H1 (cell line): Measurements from ENCODE around the gene ITGB8. TPM values are rescaled to one million over a fixed set of nuclear protein-coding genes. Genes with fewer than 3 reads are reported as not detected.

ENCODE experiments used
- CTCF ChIA-PET: fragments of 300-600 bp; sonication (Branson Sonifier 250); formaldehyde crosslinking; loops from one replicate; lab custom pipeline; 2021; ENCODE audit not compliant: partially characterized antibody; lab: Charles Lee
- POLR2A ChIA-PET: fragments of 300-600 bp; sonication (Branson Sonifier 250); formaldehyde crosslinking; loops from one replicate; lab custom pipeline; 2021; ENCODE audit warnings: inconsistent platforms; ENCODE audit not compliant: partially characterized antibody; lab: Charles Lee
- DNase-seq, 2 experiments: peaks; one replicate each; pipeline versions ENCODE4 v3.0.0 to v3.0.0-alpha.2; 2010 to 2022; ENCODE audit warnings: low spot score in 2 of 2, low read depth in 1 of 2, mixed read lengths in 1 of 2
- FAIRE-seq: peaks from 2 replicates; lab custom pipeline; 2011; peaks lifted over from hg19 to GRCh38; lab: Jason Lieb, UNC
- H2AFZ ChIP-seq: 2 replicates; pipeline ENCODE4 v1.8.1; 2012; ENCODE audit warnings: low read length, inconsistent platforms
- H2AK5ac ChIP-seq: 2 replicates; pipeline ENCODE4 v1.6.1; 2013; ENCODE audit warnings: low read depth, low read length
- H2BK120ac ChIP-seq: replicated peaks from 2 replicates; pipeline ENCODE3; 2013; ENCODE audit warnings: low read depth, low read length, inconsistent platforms
- H2BK12ac ChIP-seq: 2 replicates; pipeline ENCODE4 v1.6.1; 2013; ENCODE audit warnings: low read depth, low read length
- H2BK15ac ChIP-seq: 2 replicates; pipeline ENCODE4 v1.6.1; 2013; ENCODE audit warnings: low read length
- H2BK20ac ChIP-seq: 2 replicates; pipeline ENCODE4 v1.6.1; 2013; ENCODE audit warnings: low read length
- H2BK5ac ChIP-seq: 2 replicates; pipeline ENCODE4 v1.6.1; 2013; ENCODE audit warnings: low read depth, low read length
- H3K14ac ChIP-seq: 2 replicates; pipeline ENCODE4 v1.6.1; 2013; ENCODE audit warnings: inconsistent platforms; ENCODE audit not compliant: insufficient read length
- H3K18ac ChIP-seq: 2 replicates; pipeline ENCODE4 v1.6.1; 2013; ENCODE audit warnings: low read length; ENCODE audit errors: extremely low read depth
- H3K23ac ChIP-seq: 2 replicates; pipeline ENCODE4 v1.6.1; 2013; ENCODE audit warnings: inconsistent platforms; ENCODE audit not compliant: insufficient read length
- H3K23me2 ChIP-seq: 2 replicates; pipeline ENCODE4 v1.6.1; 2013; ENCODE audit warnings: low read depth, low read length
- H3K27ac ChIP-seq: 2 replicates; pipeline ENCODE4 v1.6.1; 2011; ENCODE audit warnings: low read depth, low read length, inconsistent platforms
- H3K27me3 ChIP-seq, 4 experiments: replicated peaks in 1 of 4; 1 replicate in 1 of 4; 2 replicates in 3 of 4; pipeline versions ENCODE4 v1.6.1 to v1.8.1; 2011 to 2013; ENCODE audit warnings: low read length in 3 of 4, mild to moderate bottlenecking in 3 of 4, inconsistent platforms in 2 of 4, mixed read lengths in 2 of 4, moderate library complexity in 1 of 4; ENCODE audit not compliant: control insufficient read depth in 3 of 4, insufficient read depth in 3 of 4; ENCODE audit errors: extremely low read depth in 1 of 4
- H3K36me3 ChIP-seq, 4 experiments: 2 replicates each; pipeline versions ENCODE4 v1.6.1 to v1.8.1; 2011 to 2013; ENCODE audit warnings: mild to moderate bottlenecking in 4 of 4, low read length in 3 of 4, moderate library complexity in 2 of 4, control low read depth in 1 of 4, inconsistent platforms in 1 of 4; ENCODE audit not compliant: insufficient read depth in 4 of 4, control insufficient read depth in 2 of 4
- H3K4ac ChIP-seq: replicated peaks from 2 replicates; pipeline ENCODE3; 2013; ENCODE audit warnings: low read length, low read depth, mixed read lengths, inconsistent platforms; ENCODE audit not compliant: insufficient read length
- H3K4me1 ChIP-seq, 4 experiments: replicated peaks in 1 of 4; 1 replicate in 1 of 4; 2 replicates in 3 of 4; pipeline versions ENCODE4 v1.6.1 to v1.8.1; 2011 to 2013; ENCODE audit warnings: low read length in 3 of 4, inconsistent platforms in 2 of 4, mixed read lengths in 1 of 4; ENCODE audit not compliant: insufficient read depth in 4 of 4, control insufficient read depth in 3 of 4
- H3K4me2 ChIP-seq, 2 experiments: 2 replicates each; pipeline versions ENCODE4 v1.6.1 to v1.8.1; 2011 to 2013; ENCODE audit warnings: low read depth in 2 of 2, low read length in 2 of 2, control low read depth in 1 of 2, inconsistent platforms in 1 of 2, mild to moderate bottlenecking in 1 of 2; ENCODE audit not compliant: insufficient read depth in 1 of 2
- H3K4me3 ChIP-seq, 4 experiments: fragments of 200-600, 300-600 bp in 1 of 4; sonication (generic), shearing (Covaris generic), sonication (Bioruptor Twin) in 1 of 4; 2 replicates each; pipeline versions ENCODE4 v1.5.1 to v1.8.1; 2011 to 2016; ENCODE audit warnings: low read length in 4 of 4, low read depth in 3 of 4, control low read depth in 2 of 4, inconsistent platforms in 2 of 4, mild to moderate bottlenecking in 2 of 4, mixed read lengths in 1 of 4, moderate library complexity in 1 of 4; ENCODE audit not compliant: insufficient read depth in 2 of 4; ENCODE audit errors: extremely low read depth in 1 of 4
- H3K56ac ChIP-seq: replicated peaks from 2 replicates; pipeline ENCODE3; 2013; ENCODE audit warnings: low read depth, mild to moderate bottlenecking, mixed read lengths, low read length, inconsistent platforms; ENCODE audit not compliant: insufficient read length
- H3K79me1 ChIP-seq: 2 replicates; pipeline ENCODE4 v1.6.1; 2013; ENCODE audit warnings: low read depth, low read length, control low read depth
- H3K79me2 ChIP-seq, 2 experiments: 2 replicates each; pipeline versions ENCODE4 v1.6.1 to v1.8.1; 2012 to 2013; ENCODE audit warnings: low read length in 2 of 2, mild to moderate bottlenecking in 2 of 2, inconsistent platforms in 1 of 2; ENCODE audit not compliant: insufficient read depth in 2 of 2, control insufficient read depth in 1 of 2
- H3K9ac ChIP-seq, 4 experiments: replicated peaks in 1 of 4; 1 replicate in 1 of 4; 2 replicates in 3 of 4; pipeline versions ENCODE4 v1.6.1 to v1.8.1; 2011 to 2013; ENCODE audit warnings: low read depth in 3 of 4, low read length in 3 of 4, control low read depth in 2 of 4, mild to moderate bottlenecking in 2 of 4, moderate library complexity in 2 of 4, inconsistent platforms in 1 of 4; ENCODE audit errors: extremely low read depth in 1 of 4
- H3K9me3 ChIP-seq, 2 experiments: 2 replicates each; pipeline versions ENCODE4 v1.6.1 to v1.8.1; 2012 to 2013; ENCODE audit warnings: mild to moderate bottlenecking in 2 of 2, moderate library complexity in 2 of 2, control low read depth in 1 of 2, inconsistent platforms in 1 of 2, low read depth in 1 of 2, low read length in 1 of 2, mixed read lengths in 1 of 2; ENCODE audit not compliant: insufficient read depth in 2 of 2
- H4K20me1 ChIP-seq, 2 experiments: replicated peaks in 1 of 2; 2 replicates each; pipeline versions ENCODE3 to v1.8.1; 2011 to 2013; ENCODE audit warnings: inconsistent platforms in 2 of 2, low read length in 2 of 2, mild to moderate bottlenecking in 1 of 2; ENCODE audit not compliant: insufficient read depth in 2 of 2, control insufficient read depth in 1 of 2
- H4K5ac ChIP-seq: 2 replicates; pipeline ENCODE4 v1.6.1; 2013; ENCODE audit warnings: low read length, low read depth, mixed read lengths, inconsistent platforms; ENCODE audit not compliant: insufficient read length
- H4K8ac ChIP-seq: 2 replicates; pipeline ENCODE4 v1.8.0; 2013; ENCODE audit warnings: mild to moderate bottlenecking, moderate library complexity, low read length, inconsistent platforms; ENCODE audit not compliant: insufficient read depth; ENCODE audit errors: extremely low read depth
- H4K91ac ChIP-seq: replicated peaks from 2 replicates; pipeline ENCODE3; 2013; ENCODE audit warnings: low read length, mixed read lengths, inconsistent platforms; ENCODE audit not compliant: insufficient read length
- FOSL1 ChIP-seq: IDR thresholded peaks from 2 replicates; pipeline ENCODE4 v1.6.1; 2011; ENCODE audit warnings: mild to moderate bottlenecking, low read depth, low read length, moderate library complexity; ENCODE audit not compliant: insufficient read depth
- SIN3A ChIP-seq, 2 experiments: IDR thresholded peaks in 1 of 2; conservative IDR thresholded peaks in 1 of 2; 2 replicates each; pipeline ENCODE4 v1.6.1; 2011 to 2012; ENCODE audit warnings: low read length in 2 of 2, improper control_type of control experiment in 1 of 2, low read depth in 1 of 2, mild to moderate bottlenecking in 1 of 2
- TEAD4 ChIP-seq: IDR thresholded peaks from 2 replicates; pipeline ENCODE4 v1.6.1; 2012; ENCODE audit warnings: low read depth, low read length, inconsistent platforms, mixed read lengths
- WGBS, 2 experiments: shearing (Covaris generic) in 1 of 2; methylation state at CpG; one replicate each; pipeline versions ENCODE4 v1.1.6 to v1.1.7; 2013 to 2015; ENCODE audit warnings: low lambda C conversion rate in 2 of 2, mixed read lengths in 2 of 2, inconsistent platforms in 1 of 2, low coverage in 1 of 2, missing lambda C conversion rate in 1 of 2; ENCODE audit not compliant: insufficient replicate concordance in 2 of 2, insufficient coverage in 1 of 2, insufficient read length in 1 of 2; ENCODE audit errors: extremely low coverage in 1 of 2, missing lambda C conversion rate in 1 of 2; 5-methylcytosine and 5-hydroxymethylcytosine counted together
- polyA plus RNA-seq, 7 experiments: library from polyadenylated mRNA; depleted of rRNA in 3 of 7; stranded (reverse) in 5 of 7; unstranded in 2 of 7; fragments of >200 nt in 5 of 7; fragments of 200-250 nt in 2 of 7; gene quantifications; 1 replicate in 5 of 7; 2 replicates in 1 of 7; 4 replicates in 1 of 7; pipeline versions ENCODE4 v1.2.1 to v1.2.3, GENCODE V29; 2011 to 2013; ENCODE audit warnings: missing spikeins in 2 of 7, mixed read lengths in 2 of 7
- total RNA-seq: library from RNA; stranded (reverse); fragmentation: NEBNext Ultra II Directional; extraction: Animal tissue kit (Norgen Biotek cat#: 25700); gene quantifications from 2 replicates; pipeline ENCODE4 v1.2.1, GENCODE V29; 2021

Gene ITGB8
- total and polyA plus RNA-seq, 2 of the 8 experiments (the other 6 are each of a cell fraction or from before 2014, with no cell fraction given) = 1.2 to 3.6 TPM

GRCh38 chr7:20464891-20465290, 134.2 kb downstream of the ITGB8 start:
- no peaks in the 10 kb centered on the region for H3K9me3 ChIP-seq
- H3K79me2 ChIP-seq = no peaks in the 10 kb centered on the region
- no peak overlapping the region for H3K4me2 ChIP-seq
- no peaks in the 10 kb centered on the region for H3K79me1 ChIP-seq
- H3K14ac ChIP-seq = no peak overlapping the region
- H3K56ac ChIP-seq = no peak overlapping the region
- H3K27ac ChIP-seq = no peak overlapping the region
- no peaks in the 10 kb centered on the region for H3K36me3 ChIP-seq
- FAIRE-seq (no peak), DNase-seq (no peak)
- H3K18ac ChIP-seq = no peak overlapping the region
- no peak overlapping the region for H4K5ac ChIP-seq
- H2BK5ac ChIP-seq = no peak overlapping the region
- no peak overlapping the region for H3K4ac ChIP-seq
- H2BK20ac ChIP-seq = no peak overlapping the region
- H3K4me1 ChIP-seq = no peaks in the 10 kb centered on the region
- POLR2A ChIA-PET = no interaction called here
- no peak overlapping the region for H2BK12ac ChIP-seq
- H3K9ac ChIP-seq = no peak overlapping the region
- no peaks in the 10 kb centered on the region for H4K20me1 ChIP-seq
- CTCF ChIA-PET = no interaction called here
- H2BK15ac ChIP-seq = no peak overlapping the region
- no peak overlapping the region for H3K23ac ChIP-seq
- H3K27me3 ChIP-seq = no peaks in the 10 kb centered on the region
- H2AK5ac ChIP-seq = no peak overlapping the region
- H4K8ac ChIP-seq = no peak overlapping the region
- no peak overlapping the region for H2BK120ac ChIP-seq
- H3K23me2 ChIP-seq = peaks cover 2% of the 10 kb centered on the region; the same call in 1 of the 2 replicates
- 100% methylated on average over 1 of the region's 1 CpG; no CpG with 5 or more reads in 1 of the 2 experiments for WGBS, 2 experiments
- H4K91ac ChIP-seq = no peak overlapping the region
- no peak overlapping the region for H3K4me3 ChIP-seq
- H2AFZ ChIP-seq = no peak overlapping the region
- TF ChIP-seq TEAD4 (no peak), SIN3A (conservative IDR thresholded peaks at IDR 0.05 in 1 of 2, IDR thresholded peaks at IDR 0.05 in 1 of 2; ENCODE audit: low read depth in 1 of 2, low read length in 2 of 2) (no peak), FOSL1 (no peak)
